ENCODE measurements around the gene NFYB. TPM values are rescaled to one million over a fixed set of nuclear protein-coding genes. Genes with fewer than 3 reads are reported as not detected.

Gene NFYB
- total and polyA plus RNA-seq, 2 experiments from 2014 or later = 20.4 to 27.5 TPM

DNA sequence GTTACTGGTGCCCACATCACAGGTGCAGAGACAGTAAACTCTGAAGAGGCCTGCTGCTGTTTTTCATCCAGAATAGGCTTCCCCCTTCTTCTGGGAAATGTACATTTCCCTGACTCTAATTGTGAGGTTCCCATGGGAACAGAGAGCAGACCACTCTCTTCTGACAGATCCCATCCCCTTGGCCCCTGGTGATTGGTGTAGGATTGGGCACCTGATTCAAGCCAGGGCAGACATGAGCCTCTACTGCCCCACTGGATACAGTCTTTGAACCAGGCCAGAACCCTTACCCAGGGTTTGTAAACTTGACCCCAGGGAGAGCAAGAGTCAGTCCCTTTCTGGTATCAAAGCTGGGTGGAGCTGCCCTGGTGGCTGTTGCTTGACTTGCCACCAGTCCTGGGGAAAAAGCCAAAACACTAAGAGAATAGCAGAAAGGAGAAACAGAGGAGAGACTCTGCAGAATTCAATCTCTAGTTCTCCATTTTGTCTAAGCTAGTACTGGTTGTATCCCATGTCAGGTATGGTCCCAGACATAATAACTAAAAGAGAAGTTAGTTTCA lies 14.8 kb upstream of the NFYB start:
- no peaks in the 10 kb centered on the region for H3K27me3 ChIP-seq
- no peak overlapping the region for H2AFZ ChIP-seq
- no peaks in the 10 kb centered on the region for H4K20me1 ChIP-seq (ENCODE audit: insufficient read depth, poor library complexity, severe bottlenecking)
- H3K36me3 ChIP-seq (replicated peaks; ENCODE audit: insufficient read depth, low read depth) = no peaks in the 10 kb centered on the region
- no peak for DNase-seq (ENCODE audit: low spot score)
- H3K9me3 ChIP-seq (ENCODE audit: low read depth) = no peaks in the 10 kb centered on the region
- no peaks in the 10 kb centered on the region for H3K9me2 ChIP-seq (replicated peaks; ENCODE audit: insufficient read depth)
- no peaks in the 10 kb centered on the region for H3K79me2 ChIP-seq
- no peak overlapping the region for H3K27ac ChIP-seq
- no peak overlapping the region for H3K4me2 ChIP-seq
- no peak overlapping the region for H3K4me3 ChIP-seq
- H3K4me1 ChIP-seq (ENCODE audit: insufficient read depth) = no peaks in the 10 kb centered on the region
- TF ChIP-seq EZH2 (IDR thresholded peaks at IDR 0.05; ENCODE audit: borderline replicate concordance) (no peak), EZH2phosphoT487 (IDR thresholded peaks at IDR 0.05; ENCODE audit: low read depth, severe bottlenecking, unreplicated experiment) (no peak)
- TF ChIP-seq, protein P1, sequence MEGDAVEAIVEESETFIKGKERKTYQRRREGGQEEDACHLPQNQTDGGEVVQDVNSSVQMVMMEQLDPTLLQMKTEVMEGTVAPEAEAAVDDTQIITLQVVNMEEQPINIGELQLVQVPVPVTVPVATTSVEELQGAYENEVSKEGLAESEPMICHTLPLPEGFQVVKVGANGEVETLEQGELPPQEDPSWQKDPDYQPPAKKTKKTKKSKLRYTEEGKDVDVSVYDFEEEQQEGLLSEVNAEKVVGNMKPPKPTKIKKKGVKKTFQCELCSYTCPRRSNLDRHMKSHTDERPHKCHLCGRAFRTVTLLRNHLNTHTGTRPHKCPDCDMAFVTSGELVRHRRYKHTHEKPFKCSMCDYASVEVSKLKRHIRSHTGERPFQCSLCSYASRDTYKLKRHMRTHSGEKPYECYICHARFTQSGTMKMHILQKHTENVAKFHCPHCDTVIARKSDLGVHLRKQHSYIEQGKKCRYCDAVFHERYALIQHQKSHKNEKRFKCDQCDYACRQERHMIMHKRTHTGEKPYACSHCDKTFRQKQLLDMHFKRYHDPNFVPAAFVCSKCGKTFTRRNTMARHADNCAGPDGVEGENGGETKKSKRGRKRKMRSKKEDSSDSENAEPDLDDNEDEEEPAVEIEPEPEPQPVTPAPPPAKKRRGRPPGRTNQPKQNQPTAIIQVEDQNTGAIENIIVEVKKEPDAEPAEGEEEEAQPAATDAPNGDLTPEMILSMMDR (IDR thresholded peaks at IDR 0.05; ENCODE audit: poor library complexity) = no peak

DNA sequence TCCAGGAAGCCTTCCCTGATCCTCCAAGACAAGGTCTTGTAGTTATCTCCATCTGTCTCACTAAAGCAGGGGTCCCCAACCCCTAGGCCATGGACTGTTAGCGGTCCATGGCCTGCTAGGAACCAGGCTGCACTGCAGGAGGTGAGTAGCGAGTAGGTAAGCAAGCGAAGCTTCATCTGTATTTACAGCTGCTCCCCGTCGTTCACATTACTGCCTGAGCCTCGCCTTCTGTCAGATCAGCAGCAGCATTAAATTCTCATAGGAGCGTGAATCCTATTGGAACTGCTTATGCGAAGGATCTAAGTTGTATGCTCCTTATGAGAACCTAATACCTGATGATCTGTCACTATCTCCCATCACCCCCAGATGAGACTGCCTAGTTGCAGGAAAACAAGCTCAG lies 12.4 kb upstream of the NFYB start:
- DNase-seq (ENCODE audit: low spot score) = no peak
- H3K79me2 ChIP-seq = no peaks in the 10 kb centered on the region
- H2AFZ ChIP-seq = no peak overlapping the region
- WGBS (ENCODE audit: low lambda C conversion rate, missing lambda C conversion rate) = 86% methylated on average over 8 of the region's 8 CpGs
- no peaks in the 10 kb centered on the region for H4K20me1 ChIP-seq (ENCODE audit: insufficient read depth, poor library complexity, severe bottlenecking)
- H3K4me1 ChIP-seq (ENCODE audit: insufficient read depth) = no peaks in the 10 kb centered on the region
- no peak overlapping the region for H3K27ac ChIP-seq
- H3K9me2 ChIP-seq (replicated peaks; ENCODE audit: insufficient read depth) = no peaks in the 10 kb centered on the region
- H3K27me3 ChIP-seq = no peaks in the 10 kb centered on the region
- H3K36me3 ChIP-seq (replicated peaks; ENCODE audit: insufficient read depth, low read depth) = no peaks in the 10 kb centered on the region
- no peaks in the 10 kb centered on the region for H3K9me3 ChIP-seq (ENCODE audit: low read depth)
- no peak overlapping the region for H3K4me2 ChIP-seq
- no peak overlapping the region for H3K4me3 ChIP-seq
- TF ChIP-seq EZH2phosphoT487 (IDR thresholded peaks at IDR 0.05; ENCODE audit: low read depth, severe bottlenecking, unreplicated experiment) = no peak
- TF ChIP-seq, protein P1 (IDR thresholded peaks at IDR 0.05; ENCODE audit: poor library complexity) = no peak
- TF ChIP-seq EZH2 (IDR thresholded peaks at IDR 0.05; ENCODE audit: borderline replicate concordance) = no peak

DNA sequence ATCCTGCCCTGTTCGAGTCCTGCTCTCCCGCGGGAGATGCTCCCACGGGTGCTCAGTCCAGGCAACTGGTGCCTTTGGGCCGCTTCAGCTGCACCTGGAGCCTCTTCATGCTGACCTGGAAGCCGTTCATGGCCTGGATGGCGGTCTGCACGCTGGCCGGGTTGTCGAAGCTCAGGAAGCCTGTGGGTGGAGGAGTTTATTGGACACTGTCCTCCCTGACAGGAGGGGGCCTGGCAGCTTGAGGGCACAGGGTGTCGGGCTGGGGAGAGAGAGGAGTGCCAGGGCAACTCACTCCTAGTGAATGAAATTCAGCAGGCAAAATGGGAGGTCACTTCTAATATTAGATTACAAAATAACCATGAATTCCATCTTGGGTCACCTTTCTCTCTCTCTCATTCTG lies 9.3 kb upstream of the NFYB start:
- Histone ChIP-seq H3K4me2 (no peak overlapping the region), H3K79me2 (no peaks in the 10 kb centered on the region), H3K4me3 (no peak overlapping the region), H2AFZ (no peak overlapping the region), H3K27ac (no peak overlapping the region), H3K9me3 (ENCODE audit: low read depth) (no peaks in the 10 kb centered on the region), H3K4me1 (ENCODE audit: insufficient read depth) (no peaks in the 10 kb centered on the region), H3K27me3 (no peaks in the 10 kb centered on the region), H4K20me1 (ENCODE audit: insufficient read depth, poor library complexity, severe bottlenecking) (no peaks in the 10 kb centered on the region), H3K9me2 (replicated peaks; ENCODE audit: insufficient read depth) (no peaks in the 10 kb centered on the region), H3K36me3 (replicated peaks; ENCODE audit: insufficient read depth, low read depth) (no peaks in the 10 kb centered on the region)
- 89% methylated on average over 11 of the region's 11 CpGs for WGBS (ENCODE audit: low lambda C conversion rate, missing lambda C conversion rate)
- no peak for DNase-seq (ENCODE audit: low spot score)
- TF ChIP-seq EZH2phosphoT487 (IDR thresholded peaks at IDR 0.05; ENCODE audit: low read depth, severe bottlenecking, unreplicated experiment) = no peak

DNA sequence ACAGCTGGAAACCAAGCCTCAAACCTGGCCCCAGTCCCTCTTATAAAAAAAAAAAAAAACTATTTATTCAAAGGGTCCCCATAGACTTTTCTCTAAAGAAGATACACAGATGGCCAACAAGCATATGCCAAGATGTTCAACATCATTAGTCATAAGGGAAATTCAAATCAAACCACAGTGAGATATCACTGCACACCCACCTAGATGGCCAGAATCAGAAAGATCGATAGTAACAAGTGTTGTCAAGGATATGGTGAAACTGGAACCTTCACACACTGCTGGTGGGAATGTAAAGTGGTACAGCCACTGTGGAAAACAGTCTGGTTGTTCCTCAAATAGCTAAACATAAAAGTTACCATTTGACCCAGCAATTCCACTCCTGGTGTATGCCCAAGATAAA lies 5.9 kb upstream of the NFYB start:
- Histone ChIP-seq H3K4me3 (no peak overlapping the region), H3K36me3 (replicated peaks; ENCODE audit: insufficient read depth, low read depth) (no peaks in the 10 kb centered on the region), H4K20me1 (ENCODE audit: insufficient read depth, poor library complexity, severe bottlenecking) (no peaks in the 10 kb centered on the region), H3K79me2 (no peaks in the 10 kb centered on the region), H2AFZ (no peak overlapping the region), H3K27me3 (no peaks in the 10 kb centered on the region), H3K9me2 (replicated peaks; ENCODE audit: insufficient read depth) (no peaks in the 10 kb centered on the region), H3K9me3 (ENCODE audit: low read depth) (no peaks in the 10 kb centered on the region), H3K27ac (no peak overlapping the region), H3K4me1 (ENCODE audit: insufficient read depth) (no peaks in the 10 kb centered on the region), H3K4me2 (no peak overlapping the region)
- no peak for DNase-seq (ENCODE audit: low spot score)
- WGBS (ENCODE audit: low lambda C conversion rate, missing lambda C conversion rate) = 100% methylated on average over 1 of the region's 1 CpG
- TF ChIP-seq, protein P1 (IDR thresholded peaks at IDR 0.05; ENCODE audit: poor library complexity) = no peak
- no peak for TF ChIP-seq EZH2phosphoT487 (IDR thresholded peaks at IDR 0.05; ENCODE audit: low read depth, severe bottlenecking, unreplicated experiment)
- TF ChIP-seq EZH2 (IDR thresholded peaks at IDR 0.05; ENCODE audit: borderline replicate concordance) = no peak
